GM19240 (cell line): Measurements from ENCODE around the gene PI3.
"Not testable (repeated sequence)": the region's sequence is repeated elsewhere in the genome, so short reads cannot be mapped to it uniquely, and the experiment has no call there.

Experiments
- DNase-seq: peaks from one replicate; pipeline ENCODE4 v3.0.0; 2011; ENCODE audit warnings: low spot score; ENCODE audit not compliant: insufficient read length

The PI3 gene, protein sequence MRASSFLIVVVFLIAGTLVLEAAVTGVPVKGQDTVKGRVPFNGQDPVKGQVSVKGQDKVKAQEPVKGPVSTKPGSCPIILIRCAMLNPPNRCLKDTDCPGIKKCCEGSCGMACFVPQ

DNA sequence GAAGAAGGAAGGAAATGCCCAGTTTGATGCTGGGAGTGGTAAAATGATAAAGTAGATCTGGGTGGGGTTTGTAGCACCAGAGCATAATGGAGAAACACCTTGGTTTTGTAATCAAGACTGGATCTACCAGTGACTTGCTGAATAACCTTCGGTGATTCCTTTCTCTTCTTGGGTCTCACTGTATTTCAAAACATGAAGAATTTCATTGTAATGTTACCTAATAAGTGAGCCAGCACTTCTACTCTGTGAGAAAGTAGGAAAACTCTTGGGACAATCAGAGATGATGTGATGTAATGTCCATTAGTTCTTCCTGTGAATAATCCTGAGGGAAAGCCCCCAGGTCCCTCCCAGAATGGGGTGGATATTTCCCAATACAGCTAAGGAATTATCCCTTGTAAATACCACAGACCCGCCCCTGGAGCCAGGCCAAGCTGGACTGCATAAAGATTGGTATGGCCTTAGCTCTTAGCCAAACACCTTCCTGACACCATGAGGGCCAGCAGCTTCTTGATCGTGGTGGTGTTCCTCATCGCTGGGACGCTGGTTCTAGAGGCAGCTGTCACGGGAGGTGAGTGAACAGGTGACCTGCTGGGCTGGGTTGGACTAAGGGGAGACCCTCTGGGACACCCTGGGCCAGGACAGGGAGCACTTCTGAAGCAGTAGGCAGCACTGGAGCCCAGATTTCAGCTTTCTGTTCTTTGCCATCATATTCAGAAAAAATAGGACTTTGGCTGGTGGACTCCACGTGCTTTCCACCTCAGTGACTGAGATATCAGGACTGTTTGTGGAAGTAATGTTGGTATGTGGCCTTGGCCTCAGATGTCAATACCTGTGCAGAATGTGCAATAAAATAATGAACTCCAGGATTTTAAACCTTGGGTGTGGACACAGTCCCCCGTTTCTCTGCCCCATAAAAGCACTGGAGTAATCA is at the start of gene PI3:
PI3 (plus strand) TSS at position 469 of the 931 bp plus-strand sequence; CDS start at position 490, 21 bp downstream.
- no peak for DNase-seq

DNA sequence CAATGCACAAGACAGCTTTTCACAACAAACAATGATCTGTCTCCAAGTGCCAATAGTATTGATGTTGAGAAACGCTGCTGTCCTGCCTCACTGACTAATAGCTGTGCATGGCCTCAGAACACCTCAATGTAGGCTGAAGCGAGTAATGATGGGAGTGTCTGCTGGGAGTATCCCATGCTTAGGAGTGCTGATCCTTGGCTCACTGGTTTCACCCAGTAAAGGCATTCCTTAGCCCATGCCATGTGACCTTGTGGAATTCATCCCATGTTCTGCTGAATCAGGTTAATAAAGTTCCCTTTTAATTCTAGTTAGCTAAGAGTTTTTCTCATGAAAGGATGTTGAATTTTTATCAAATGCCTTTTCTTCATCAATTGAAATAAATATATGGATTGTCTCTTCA is 46.6 kb upstream of the PI3 start:
- no peak for DNase-seq

DNA sequence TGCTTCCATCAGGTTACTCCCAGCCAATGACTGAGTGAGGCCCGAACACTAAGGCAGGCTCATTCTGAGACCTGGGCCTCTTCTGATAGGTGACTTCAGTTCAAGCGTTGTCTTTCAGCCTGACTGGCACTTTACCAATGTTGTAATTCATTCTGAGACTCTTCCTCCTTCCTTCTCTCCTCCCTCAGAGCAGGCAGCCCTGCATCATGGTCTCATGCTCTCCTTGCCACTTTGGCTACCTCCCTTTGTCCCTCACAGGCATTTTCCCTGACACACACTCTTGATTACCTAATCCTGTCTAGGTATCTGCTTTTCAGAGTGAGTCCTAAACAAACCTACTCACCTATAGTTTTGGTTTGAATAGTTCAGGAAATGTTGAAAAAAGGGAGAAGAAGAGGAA is 37.8 kb upstream of the PI3 start:
- no peak for DNase-seq

DNA sequence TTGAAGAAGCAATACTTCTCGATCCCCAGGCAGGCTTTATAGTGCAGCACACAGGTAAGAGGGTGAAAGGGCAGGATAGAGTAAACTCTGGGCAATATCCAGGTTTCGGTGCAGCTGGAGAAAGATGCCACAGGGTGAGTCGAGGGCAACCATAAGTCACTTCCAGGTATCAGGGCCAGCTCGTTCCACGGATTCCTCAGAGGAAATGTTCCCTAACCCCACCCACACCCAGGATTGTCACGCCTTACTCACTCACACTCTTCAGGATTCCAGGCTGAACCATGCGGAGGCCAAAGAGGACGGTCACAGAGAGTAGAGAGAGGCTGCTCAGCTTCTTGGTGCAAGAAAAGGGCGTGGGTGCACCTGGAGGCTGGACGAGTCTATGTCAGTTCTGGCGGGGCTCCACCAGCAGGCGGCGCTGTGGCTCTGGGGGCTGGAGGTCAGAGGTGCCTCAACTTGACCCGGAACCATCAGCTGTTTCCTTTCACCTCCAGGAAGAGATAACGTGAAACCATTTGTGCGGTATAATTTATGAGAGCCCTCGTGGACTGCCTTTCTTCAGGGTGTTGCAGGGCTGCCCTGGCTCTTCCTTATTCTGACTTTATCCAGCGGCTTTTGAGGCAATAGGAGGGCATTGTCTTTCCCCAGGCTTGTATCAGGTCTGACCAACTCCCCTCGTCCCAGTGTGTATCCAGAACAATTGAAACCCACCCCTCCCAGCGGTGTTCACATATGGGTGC is 36.0 kb upstream of the PI3 start:
- DNase-seq: no peak

DNA sequence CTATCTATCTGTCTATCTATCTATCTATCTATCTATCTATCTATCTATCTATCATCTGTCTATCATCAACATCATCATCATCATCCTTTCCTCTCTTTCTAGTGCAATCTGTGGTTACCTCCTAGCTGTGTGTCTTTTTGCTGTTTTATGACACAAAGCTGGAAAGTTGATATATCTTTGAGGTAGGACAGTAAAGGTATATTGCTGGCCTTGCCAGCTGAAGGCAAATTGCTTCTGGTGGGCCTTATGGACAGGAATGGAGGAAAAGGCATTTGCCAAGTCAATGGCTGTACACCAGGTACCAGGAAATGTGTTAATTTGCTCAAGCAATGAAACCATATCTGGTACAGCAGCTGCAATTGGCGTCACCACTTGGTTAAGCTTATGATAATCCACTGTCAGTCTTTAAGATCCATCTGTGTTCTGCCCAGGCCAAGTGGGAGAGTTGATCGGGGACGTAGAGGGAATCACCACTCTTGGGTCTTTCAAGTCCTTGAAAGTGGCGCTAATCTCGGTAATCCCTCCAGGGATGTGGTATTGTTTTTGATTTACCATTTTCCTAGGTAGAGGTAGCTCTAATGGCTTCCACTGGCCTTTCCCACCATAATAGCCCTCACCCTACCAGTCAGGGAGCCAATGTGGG is 34.8 kb upstream of the PI3 start:
- DNase-seq: not testable (repeated sequence)

DNA sequence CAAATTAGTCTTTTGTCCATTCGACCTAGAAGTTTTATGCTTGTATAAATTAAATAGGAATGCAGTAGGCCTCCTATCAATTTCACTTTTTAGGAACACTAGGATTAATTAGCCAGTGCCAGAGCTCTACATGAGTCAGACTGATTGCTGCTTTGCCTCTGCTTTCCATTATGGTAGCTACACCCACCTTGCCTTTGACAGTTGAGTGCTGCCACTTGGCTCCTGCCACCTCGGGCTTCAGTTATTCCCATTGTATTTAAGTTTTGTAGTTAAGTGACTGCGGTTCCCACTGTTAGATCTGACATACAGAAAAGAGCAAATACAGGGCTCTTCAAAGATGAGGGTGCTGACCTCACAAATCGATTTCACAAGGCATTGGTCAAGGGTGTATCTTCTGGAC is 33.9 kb upstream of the PI3 start:
- no peak for DNase-seq

DNA sequence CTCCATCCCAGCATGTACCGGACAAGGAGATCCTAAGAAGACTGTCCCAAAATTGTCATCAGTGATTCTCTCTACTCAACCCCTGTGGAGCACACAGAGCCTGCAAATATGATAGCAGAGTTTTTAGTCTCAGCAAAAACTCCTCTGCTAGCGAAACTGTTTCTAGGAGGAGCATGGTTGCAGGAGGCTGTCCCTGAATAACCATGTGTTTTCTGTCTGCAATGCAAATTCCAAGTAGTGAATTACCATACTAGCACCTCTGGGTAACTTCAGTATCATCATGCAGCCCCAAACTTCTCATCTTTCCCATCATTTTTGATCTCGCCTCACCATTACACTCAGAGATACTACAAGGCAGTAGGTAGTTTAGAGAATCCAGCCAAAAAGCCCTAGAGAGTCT is 25.6 kb upstream of the PI3 start:
- DNase-seq: no peak

DNA sequence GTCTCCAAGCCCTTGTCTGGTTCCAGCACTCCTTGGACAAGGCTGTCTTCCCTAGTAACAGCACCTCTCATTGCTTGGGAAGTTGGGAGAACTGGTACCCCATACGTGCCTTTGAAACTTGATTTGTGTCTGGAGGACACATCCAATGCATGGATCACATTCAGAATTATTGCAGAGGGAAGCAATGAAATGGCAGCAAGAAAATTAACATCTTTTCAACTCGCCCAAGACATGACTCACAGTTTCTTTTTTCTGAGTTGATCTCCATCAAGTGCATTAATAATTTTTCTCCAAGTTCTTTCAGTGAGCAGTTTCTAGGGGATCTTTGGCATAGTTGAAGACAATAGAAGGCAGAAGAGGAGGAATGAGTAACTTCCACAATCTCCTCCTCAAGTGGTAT is 22.3 kb upstream of the PI3 start:
- DNase-seq: no peak

DNA sequence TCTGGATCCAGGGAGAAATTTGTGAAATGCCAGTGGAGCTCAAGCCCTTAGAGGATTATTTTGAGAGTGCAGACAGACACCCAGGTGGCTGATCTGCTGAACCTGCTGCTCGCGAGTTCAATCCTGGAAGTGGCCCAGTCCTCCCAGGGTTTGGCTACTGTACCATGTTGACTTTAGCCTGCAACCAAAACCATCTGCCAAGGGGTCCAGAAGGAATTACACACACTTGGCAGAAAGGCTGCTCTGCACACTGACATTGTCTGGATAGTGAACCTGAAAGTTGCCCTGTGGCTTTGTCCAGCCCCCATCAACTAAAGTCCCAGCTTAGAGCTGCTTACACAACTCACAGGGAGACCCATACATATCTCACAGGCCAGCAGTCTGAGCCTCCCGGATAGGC is 21.6 kb upstream of the PI3 start:
- DNase-seq: no peak

DNA sequence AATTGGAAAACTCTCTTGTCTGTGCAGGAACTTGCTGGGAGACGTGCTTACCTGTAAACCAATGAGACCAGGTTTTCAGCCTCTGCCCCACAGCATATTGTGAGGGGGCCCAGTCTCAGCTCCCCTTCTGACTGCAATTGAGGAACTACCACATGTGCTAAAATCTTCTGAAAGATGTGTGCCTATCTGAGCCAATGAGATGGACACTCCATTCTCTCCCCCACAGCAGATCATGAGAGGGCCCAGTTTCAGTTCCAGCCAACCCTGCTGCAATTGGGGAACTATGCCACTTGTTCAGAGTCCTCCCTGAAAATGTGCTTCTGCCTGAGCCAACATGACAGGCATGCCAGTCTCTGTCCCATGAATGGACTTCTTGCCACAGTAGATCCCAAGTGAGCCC is 20.9 kb upstream of the PI3 start:
- no peak for DNase-seq

DNA sequence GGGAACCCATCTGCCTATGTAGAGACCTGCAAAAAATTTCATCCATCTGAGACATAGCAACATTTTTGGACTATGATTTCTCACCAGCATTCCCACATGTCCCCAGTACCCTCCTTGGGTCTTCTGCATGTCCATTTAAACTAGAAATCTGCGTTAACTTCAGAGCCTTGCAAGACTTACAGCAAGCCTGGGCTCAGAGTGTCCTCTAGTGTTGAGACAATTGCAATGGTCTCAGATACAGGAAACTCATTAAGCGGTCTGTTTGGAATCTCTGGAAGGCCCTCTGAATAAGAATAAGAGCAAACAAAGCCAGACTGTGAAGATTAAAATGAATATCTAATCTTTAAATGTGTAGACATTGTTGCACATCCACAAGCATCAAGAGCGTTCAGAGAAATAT is 20.5 kb upstream of the PI3 start:
- DNase-seq: no peak

DNA sequence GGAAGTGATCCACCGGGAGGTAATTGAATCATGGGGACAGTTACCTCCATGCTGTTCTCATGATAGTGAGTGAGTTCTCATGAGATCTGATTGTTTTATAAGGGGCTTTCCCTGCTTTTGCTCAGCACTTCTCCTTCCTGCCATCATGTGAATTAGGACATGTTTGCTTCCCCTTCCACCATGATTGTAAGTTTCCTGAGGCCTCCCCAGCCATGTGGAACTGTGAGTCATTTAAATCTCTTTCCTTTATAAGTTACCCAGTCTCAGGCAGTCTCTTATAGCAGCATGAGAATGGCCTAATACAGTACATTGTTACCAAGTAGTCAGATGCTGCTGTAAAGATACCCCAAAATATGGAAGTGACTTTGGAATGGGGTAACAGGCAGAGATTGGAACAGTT is 19.9 kb upstream of the PI3 start:
- DNase-seq: not testable (repeated sequence)

DNA sequence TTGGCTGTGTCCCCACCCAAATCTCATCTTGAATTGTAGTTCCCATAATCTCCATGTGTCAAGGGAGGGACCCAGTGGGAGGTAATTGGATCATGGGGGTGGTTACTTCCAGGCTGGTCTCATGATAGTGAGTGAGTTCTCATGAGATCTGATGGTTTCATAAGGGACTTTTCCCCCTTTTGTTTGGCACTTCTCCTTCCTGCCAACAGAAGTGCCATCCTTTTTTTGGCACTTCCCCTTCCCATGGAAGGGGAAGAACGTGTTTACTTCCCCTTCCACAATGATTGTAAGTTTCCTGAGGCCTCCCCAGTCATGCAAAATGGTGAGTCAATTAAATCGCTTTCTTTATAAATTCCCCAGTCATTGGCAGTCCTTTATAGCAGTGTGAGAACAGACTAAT is 18.0 kb upstream of the PI3 start:
- DNase-seq: no peak

DNA sequence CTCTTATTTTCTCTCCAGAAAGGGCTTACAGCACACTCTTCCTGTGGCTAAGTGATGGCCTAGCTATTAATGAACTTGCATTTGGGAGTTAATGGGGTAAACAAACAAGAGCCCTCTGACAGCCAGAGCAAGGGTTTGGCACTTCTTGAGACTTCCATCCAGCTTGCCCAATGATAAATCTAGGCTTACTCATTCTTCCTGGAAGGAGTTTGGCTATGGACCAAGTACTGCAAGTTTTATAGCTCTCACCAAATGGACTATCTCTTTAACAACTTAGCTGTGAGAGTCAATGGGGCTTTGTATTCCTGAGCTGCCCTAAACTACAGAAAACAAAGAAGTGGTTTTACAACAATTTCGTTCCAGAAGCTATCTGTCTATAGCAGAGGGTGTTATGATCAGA is 16.7 kb upstream of the PI3 start:
- no peak for DNase-seq

DNA sequence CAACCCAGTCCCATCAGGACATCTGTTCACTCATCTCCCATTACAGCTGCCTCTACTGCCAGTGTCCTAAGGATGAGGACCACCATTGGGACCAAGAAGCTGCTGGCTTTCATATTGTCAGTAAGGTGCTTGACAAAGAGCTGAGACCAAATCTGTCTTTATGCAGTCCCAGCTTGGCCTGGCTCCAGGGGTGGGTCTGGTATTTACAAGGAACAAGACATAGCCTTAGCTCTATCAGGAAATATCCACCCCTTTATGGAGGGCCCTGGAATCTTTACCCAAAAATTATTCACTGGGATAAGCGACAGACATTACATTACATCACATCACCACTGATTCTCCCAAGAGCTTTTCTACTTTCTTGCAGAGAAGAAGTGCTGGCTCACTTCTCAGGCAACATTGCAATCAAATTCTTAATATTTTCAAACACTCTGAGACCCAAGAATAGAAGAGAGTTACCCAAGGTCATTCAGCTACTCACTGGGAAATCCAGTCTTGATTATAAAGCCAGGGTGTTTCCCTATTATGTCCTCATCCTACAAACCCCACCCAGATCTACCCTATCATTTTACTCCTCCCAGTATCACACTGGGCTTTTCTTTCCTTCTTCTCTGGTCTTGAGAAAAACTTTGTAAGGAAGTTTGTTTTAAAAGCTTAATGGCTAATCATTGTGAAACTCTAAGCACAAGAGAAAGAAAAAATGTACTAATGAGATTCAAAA is 11.5 kb upstream of the PI3 start:
- DNase-seq: no peak

DNA sequence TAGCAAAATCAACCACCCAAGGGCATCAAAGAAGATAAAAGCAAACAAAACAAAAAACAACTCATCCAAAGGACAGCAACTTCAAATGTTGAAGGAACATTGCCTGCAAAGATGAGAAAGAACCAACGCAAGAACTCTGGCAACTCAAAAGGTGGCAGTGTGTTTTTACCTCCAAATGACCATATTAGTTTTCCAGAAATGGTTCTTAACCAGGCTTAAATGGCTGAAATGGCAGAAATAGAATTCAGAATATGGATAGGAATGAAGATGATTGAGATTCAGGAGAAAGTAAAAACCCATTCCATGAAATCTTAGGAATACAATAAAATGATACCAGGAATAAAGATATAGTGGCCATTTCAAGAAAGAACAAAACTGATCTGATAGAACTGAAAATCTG is 9.8 kb upstream of the PI3 start:
- no peak for DNase-seq

DNA sequence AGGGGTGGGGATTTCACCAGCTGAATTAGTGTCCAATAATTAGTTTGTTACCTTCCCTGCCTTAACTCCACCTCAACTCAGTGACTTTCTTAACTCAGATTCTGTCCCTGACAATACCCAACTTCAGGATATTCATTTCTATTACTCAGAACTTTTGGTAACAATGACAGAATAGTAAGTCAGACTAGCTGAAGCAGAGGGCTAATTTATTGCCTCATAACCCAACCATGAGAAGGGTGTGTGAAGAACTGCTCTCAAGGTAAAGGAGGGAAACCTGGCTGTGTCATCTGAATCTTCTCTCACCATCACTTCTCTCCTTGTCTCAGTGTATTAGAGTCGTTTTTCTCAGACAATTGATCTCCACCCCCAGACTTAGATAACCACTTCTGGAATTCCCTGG is 1.2 kb upstream of the PI3 start:
- DNase-seq: no peak

DNA sequence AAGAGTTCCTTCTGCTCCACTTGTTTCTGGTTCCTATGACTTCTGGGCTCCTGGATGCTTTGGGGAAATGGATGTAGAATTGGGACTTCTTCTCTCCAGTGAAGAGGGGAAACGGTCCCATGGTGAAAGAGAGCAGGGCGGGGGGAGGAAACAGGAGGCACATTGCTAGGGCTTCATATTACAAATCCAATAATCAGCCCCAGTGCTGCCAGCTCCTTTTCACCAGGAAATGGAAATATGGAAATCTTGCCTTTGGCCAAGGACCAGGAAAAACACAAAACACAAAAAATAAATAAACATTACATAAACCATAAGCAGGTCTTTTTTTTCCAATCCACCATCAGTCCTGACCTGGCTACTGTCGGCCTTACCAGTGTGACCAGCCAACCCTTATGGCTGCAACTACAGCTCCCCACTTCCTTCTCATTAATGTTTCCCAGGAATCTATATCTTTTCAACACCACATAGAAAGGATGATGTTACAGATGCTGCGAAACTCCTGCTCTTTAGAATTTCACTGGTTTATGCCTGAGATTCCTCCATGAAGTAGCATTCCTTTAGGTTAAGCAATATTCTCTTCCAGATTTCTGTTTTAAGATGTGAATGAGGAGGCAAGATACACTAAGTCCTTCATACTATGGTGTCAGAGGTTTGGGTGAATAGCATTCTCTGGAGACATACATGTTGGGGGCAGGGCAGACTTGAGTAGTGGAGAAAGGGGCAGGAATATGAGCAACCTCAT is 2.0 kb downstream of the PI3 start:
- DNase-seq: no peak

DNA sequence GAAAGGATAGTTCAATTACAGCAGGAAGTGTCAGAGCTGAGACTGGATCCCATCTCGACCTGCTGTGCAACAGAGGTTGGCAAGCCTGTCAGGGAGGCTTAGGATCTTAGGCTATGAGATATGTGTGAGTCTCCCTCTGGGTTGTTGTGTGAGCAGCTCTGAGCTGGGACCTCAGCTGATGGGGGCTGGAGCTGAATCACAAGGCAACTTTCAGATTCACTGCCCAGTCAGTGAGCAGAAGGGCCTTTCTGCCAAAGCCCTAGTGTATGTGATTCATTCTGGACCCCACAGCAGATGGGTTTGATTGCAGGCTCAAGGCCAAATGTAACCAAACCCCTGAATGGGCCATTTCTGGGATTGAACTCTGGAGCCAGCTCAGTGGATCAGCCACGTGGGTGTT is 4.5 kb downstream of the PI3 start:
- no peak for DNase-seq

DNA sequence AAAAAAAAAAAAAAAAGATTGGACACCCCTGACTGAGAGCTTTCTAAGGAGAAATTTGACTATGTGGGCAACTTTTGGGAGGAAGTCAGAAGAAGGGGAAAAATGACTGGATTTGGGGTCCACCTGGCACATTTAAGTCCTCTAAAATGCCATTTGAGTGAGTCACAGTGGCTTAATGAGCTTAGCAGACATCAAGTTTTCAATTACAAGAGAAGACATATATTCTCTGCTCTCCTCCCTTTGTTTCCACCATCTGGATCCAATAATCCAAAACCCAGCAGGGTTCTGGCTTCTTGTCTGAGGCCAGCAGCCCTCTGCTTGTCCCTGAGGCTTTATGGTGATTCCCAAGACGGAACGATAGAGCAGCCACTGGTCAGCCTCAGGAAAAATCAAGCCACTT is 6.9 kb downstream of the PI3 start:
- no peak for DNase-seq

DNA sequence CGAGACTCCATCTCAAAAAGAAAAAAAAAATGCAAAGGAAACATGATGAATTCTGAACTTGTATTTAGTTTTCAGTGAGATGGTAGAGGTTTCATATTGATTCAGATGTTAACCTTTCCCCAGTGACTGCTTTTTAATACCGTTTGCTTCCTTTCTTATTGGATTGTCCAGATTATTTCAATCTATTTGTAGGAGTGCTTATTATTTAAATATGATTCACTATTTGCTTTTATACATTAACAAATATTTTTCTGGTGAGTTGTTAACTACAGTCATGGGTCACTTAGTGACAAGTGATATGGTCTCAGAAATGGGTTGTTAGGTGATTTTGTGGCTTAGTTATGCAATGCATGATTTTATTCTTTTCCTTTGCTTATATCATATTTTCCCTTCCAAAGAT is 8.4 kb downstream of the PI3 start:
- DNase-seq: no peak
